Stimulated activated CD8-positive, alpha-beta memory T cell treated with anti-CD3 and anti-CD28 coated beads, Interleukin-15, amount 100 ng/mL, for 4 hours (primary cell): ENCODE measurements around the gene DLAT.
"Not testable (repeated sequence)": the region's sequence is repeated elsewhere in the genome, so short reads cannot be mapped to it uniquely, and the experiment has no call there.

ENCODE experiments used
- DNase-seq, 2 donors: peaks; one replicate each; pipeline ENCODE4 v3.0.0-alpha.2; 2020; ENCODE audit warnings: low read depth in 2 of 2

DLAT gene

DNA sequence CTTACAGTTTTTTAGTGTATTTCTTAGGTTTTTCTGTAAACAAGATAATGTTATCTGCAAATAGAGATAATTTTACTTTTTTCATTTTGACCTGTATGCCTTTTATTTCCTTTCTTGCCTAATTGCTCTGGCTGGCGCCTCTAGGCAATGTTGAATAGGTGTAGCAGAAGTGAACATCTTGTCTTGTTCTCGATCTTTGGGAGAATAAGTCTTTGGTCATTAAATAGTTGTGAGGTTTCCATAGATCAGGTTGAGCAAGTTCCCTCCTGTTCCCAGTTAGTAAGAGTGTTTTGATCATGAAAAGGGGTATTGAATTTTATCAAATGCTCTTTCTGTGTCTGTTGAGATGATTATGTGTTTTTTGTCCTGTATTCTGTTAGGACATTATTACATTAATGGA lies 24.6 kb downstream of the DLAT start:
- no peak for DNase-seq

GRCh38 chr11:112050721-112051120 lies 25.5 kb downstream of the DLAT start:
- DNase-seq = no peak

- no peak for DNase-seq
Measured at GRCh38 chr11:112051768-112052167, 26.6 kb downstream of the DLAT start.

DNA sequence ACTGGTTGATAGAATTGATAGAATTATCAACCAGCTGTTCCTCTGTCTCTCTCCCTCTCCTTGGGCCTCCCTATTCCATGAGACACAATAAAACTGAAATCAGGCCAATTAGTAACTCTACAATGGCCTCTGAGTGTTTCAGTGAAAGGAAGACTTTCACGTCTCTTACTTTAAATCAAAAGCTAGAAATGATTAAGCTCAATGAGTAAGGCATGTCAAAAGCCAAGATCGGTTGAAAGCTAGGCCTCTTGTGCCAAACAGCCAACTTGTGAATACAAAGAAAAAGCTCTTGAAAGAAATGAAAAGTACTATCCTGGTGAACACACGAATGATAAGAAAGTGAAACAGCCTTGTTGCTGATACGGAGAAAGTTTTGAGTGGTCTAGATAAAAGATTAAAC lies 32.0 kb downstream of the DLAT start:
- no peak for DNase-seq

DNA sequence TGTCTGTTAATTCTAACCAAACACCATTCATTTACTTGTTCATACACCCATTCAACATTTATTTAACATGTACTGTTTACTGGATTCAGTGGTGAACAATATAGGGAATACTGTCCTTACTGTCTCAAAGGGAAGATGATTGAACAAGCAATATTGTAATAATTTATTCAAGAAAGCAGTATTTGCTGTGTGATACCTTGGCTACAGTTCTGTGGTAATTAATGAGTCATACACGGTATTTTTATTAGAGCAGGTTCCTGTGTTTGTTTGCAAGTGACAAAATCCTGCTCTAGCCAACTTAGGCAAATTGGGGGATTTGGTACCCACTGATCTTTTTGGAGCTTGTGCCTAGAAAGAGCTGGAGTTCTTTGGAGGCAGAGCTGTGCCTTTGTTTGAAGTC lies 32.9 kb downstream of the DLAT start:
- DNase-seq = no peak

DNA sequence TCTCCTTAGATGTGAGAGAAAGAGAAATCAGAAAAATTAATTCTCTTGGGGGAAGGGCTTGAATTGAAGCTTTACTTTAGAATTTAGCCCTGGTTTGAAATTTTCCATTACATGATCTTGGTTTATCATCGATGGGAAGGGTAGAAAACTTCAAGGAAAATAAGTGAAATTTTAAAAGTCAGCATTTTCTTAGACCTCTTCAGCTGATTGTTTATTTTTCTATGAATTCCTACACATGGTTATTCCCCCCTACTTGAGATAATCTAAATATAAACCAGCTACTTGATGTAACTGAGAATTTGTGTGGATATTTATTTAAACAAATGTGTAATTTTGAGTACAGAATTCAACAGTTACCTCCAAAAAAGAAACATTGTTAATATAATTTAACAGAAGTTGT lies 37.7 kb downstream of the DLAT start:
- DNase-seq = no peak

GRCh38 chr11:112073941-112074811 lies 49.0 kb downstream of the DLAT start, which contains the start of the genes NKAPD1 and PIH1D2:
NKAPD1 (plus strand) TSS chr11:112074299; CDS start chr11:112075575, 1,276 bp downstream.
PIH1D2 (minus strand) TSS chr11:112074017; CDS start chr11:112073174, 843 bp downstream.
- DNase-seq = peak; percentile 58 to 72

GRCh38 chr11:112082729-112083128 lies 57.5 kb downstream of the DLAT start:
- DNase-seq = no peak

DNA sequence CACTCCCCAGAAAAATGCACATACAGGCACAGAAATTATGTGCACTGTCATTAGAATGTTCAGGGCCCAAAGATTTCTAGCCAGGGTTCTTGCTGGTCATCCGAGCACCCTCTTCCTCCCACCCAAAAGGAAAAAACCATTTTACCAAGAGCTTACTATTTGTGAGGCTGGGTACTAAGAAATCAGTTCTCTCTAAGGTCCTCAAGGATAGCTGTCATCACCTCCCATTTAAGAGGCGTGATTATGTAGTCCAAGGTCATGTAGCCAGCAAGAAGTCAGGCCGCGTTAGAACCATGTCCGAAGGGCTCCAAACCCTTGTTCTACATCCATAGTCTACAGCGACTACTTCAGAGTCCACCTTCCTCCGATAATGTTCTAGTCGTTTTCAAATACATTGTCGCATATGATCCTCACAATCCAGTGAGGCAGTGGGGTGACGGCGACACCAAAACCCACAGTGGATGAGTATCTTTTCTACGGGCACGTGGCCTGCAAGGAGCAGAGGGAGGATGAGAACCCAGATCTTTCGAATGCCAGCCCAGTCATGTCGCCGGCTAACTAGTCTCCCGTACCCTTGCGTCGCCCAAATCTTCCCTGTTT lies 60.7 kb downstream of the DLAT start:
- peak in 1 of 2 donors; percentile 2 for DNase-seq

DNA sequence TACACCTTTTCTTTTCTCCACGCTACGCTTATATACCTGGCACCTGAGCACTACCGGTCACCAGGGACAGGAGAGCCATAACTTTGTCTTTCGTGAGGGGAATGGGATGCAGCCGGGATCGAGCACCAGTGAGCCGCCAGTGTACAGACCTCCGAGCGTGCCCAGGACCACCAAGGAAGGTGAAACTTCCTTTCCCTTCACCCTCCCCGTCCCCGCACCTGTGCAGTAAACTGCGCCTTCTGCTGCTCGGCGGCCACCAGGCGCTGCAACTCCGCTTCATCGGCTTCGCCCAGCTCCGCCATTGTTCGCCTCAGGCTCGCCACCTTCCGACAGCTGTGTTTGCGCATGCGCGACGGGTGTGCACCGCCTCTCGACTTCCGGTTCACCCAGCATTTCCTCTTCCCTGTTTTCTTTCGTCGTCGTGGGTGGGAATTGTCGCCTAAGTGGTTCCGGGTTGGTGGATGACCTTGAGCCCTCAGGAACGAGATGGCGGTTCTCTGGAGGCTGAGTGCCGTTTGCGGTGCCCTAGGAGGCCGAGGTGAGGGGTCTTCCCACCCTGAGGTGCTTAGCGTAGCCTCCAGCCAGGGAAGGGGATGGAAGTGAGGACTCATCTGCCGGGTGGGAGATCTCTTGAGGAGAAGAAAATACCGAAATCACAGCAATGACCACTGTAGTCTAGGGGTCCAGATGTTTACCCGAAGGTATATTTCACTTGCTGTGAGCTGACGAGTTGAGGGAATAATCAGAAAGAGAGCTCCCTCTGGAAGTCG lies 61.4 kb downstream of the DLAT start, which contains the start of the genes SDHD and TIMM8B:
SDHD (plus strand) TSS at position 452 of the 770 bp plus-strand sequence; CDS start at position 487, 35 bp downstream.
TIMM8B (minus strand) TSS at position 335 of the 770 bp plus-strand sequence; CDS start at position 302, 33 bp downstream.
- peak; percentile 89 to 91 for DNase-seq

DNA sequence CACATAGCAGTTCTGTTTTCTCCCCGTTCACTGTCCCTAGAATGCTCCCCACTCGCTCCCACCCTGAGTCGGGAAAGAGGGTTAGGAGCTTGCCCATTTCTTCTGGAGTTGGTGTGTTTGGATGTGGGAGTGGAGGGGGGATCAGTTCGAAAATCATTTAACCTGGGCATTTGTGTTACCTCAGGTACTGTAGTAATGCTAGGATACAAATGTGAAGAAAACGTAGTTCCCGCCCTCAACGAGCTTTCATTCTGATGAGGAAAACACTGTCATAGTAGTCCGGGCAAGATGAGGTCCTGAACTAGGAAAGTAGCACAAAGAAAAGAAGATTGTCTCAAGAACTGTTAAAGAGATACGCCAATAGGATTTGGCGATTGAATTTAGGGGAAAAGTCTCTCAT lies 62.0 kb downstream of the DLAT start:
- no peak for DNase-seq

DNA sequence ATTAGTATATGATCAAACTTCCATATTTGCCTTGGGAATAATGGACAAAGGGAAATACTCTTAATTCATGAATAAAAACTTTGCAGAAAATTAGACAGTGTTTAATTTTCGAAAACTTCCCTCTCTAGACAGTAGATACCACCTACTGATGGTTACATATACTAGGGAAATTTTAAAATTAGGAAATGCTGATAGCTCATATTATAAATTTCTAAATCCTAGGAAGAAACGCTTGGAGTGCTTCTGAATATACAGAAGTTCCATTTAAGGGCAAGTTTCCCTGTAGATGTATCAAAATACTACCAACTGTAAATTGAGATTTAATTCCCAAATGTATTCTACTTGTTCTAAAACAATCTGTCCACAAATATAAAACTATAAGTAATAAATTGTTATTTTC lies 70.1 kb downstream of the DLAT start:
- not testable (repeated sequence) for DNase-seq

GRCh38 chr11:112096194-112096593 lies 71.0 kb downstream of the DLAT start:
- no peak for DNase-seq

DNA sequence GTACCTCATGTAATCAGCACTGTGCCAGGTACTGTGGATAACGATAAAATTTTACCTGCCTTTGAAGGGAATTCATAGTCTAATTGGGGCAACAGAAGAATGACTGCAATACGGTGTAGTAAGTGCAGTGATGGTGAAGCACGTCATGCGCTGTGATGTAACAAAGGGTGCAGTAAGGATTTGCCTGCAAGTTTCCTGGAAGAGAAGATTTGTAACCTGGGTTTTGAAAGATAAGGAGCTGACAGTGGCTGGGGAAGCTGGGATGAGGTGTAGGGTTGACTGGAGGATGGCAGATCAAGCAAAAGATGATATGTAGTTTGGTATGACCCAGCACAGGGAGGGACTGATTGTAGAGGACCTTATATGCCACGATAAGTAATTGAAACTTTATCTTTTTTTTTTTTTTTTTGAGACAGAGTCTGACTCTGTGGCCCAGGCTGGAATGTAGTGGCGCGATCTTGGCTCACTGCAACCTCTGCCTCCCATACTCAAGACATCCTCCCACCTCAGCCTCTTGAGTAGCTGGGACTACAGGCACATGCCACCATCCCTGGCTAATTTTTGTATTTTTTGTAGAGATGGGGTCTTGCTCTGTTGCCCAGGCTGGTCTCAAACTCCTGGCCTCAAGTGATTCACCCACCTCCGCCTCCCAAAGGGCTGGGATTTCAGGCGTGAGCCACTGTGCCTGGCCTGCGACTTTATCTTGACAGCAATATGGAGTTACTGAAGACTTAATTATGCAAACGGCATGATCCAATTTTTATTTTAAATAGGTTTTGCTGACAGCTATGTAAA lies 72.7 kb downstream of the DLAT start:
- DNase-seq = no peak

- DNase-seq = no peak
Measured at GRCh38 chr11:112100462-112100861, 75.3 kb downstream of the DLAT start.

GRCh38 chr11:112103446-112103845 lies 78.2 kb downstream of the DLAT start:
- DNase-seq = no peak

GRCh38 chr11:112106070-112106469 lies 80.9 kb downstream of the DLAT start:
- DNase-seq = no peak
